CD8-positive, alpha-beta memory T cell (primary cell): ENCODE results near the gene SF3B4. TPM values are rescaled to one million over a fixed set of nuclear protein-coding genes. Genes with fewer than 3 reads are reported as not detected.
"Not testable (repeated sequence)": the region's sequence is repeated elsewhere in the genome, so short reads cannot be mapped to it uniquely, and the experiment has no call there.

Experiments used
- CTCF ChIA-PET: fragments of 350-600 bp; sonication (Branson Sonifier 250); formaldehyde crosslinking; loops from one replicate; lab custom pipeline; 2021; ENCODE audit warnings: antibody characterized with exemption; lab: Charles Lee
- POLR2A ChIA-PET: fragments of 350-600 bp; sonication (Branson Sonifier 250); formaldehyde crosslinking; loops from one replicate; lab custom pipeline; 2021; ENCODE audit warnings: antibody characterized with exemption; lab: Charles Lee
- DNase-seq, 5 donors: peaks; one replicate each; pipeline versions ENCODE4 v3.0.0 to v3.0.0-alpha.2; 2020 to 2022; ENCODE audit warnings: mixed read lengths in 1 of 5
- H3K27ac ChIP-seq: one replicate; pipeline ENCODE4 v1.7.0; 2013; ENCODE audit warnings: low read depth, mild to moderate bottlenecking, low read length, moderate library complexity
- H3K27me3 ChIP-seq: 2 replicates; pipeline ENCODE4 v1.7.0; 2013; ENCODE audit warnings: low read length, mild to moderate bottlenecking; ENCODE audit not compliant: insufficient read depth, poor library complexity, severe bottlenecking
- H3K36me3 ChIP-seq: 2 replicates; pipeline ENCODE4 v1.7.0; 2013; ENCODE audit warnings: mild to moderate bottlenecking, low read length, moderate library complexity; ENCODE audit not compliant: insufficient read depth
- H3K4me1 ChIP-seq: 2 replicates; pipeline ENCODE4 v1.7.0; 2013; ENCODE audit warnings: mild to moderate bottlenecking, low read length, moderate library complexity; ENCODE audit not compliant: insufficient read depth
- H3K4me3 ChIP-seq: 2 replicates; pipeline ENCODE4 v1.7.0; 2013; ENCODE audit warnings: mild to moderate bottlenecking, low read length
- H3K9me3 ChIP-seq: 2 replicates; pipeline ENCODE4 v1.7.0; 2013; ENCODE audit warnings: mild to moderate bottlenecking, low read length
- H3K27ac Mint-ChIP-seq, 8 donors: one replicate each; pipeline ENCODE4 v1.8.0; 2020 to 2021; ENCODE audit warnings: mixed read lengths in 8 of 8, mild to moderate bottlenecking in 6 of 8, inconsistent platforms in 3 of 8, moderate library complexity in 3 of 8
- H3K27me3 Mint-ChIP-seq, 2 donors: one replicate each; pipeline ENCODE4 v1.8.0; 2020 to 2021; ENCODE audit warnings: mixed read lengths in 2 of 2, mild to moderate bottlenecking in 1 of 2, moderate library complexity in 1 of 2
- H3K36me3 Mint-ChIP-seq, 3 donors: one replicate each; pipeline ENCODE4 v1.8.0; 2020 to 2021; ENCODE audit warnings: mixed read lengths in 3 of 3, inconsistent platforms in 1 of 3, mild to moderate bottlenecking in 1 of 3
- H3K4me1 Mint-ChIP-seq, 3 donors: one replicate each; pipeline ENCODE4 v1.8.0; 2020 to 2021; ENCODE audit warnings: mixed read lengths in 3 of 3, inconsistent platforms in 1 of 3, mild to moderate bottlenecking in 1 of 3
- H3K4me3 Mint-ChIP-seq, 7 donors: one replicate each; pipeline ENCODE4 v1.8.0; 2020 to 2021; ENCODE audit warnings: mixed read lengths in 7 of 7, mild to moderate bottlenecking in 6 of 7, moderate library complexity in 4 of 7, inconsistent platforms in 2 of 7
- H3K9me3 Mint-ChIP-seq, 5 donors: one replicate each; pipeline ENCODE4 v1.8.0; 2020 to 2022; ENCODE audit warnings: mixed read lengths in 5 of 5, mild to moderate bottlenecking in 3 of 5, moderate library complexity in 2 of 5, inconsistent platforms in 1 of 5
- polyA plus RNA-seq: library from polyadenylated mRNA; unstranded; fragments of 300-500 nt; fragmentation: Illumina TruSeq; gene quantifications from one replicate; pipeline ENCODE4 v1.2.3, GENCODE V29; 2021
- total RNA-seq, 2 experiments: library from RNA; stranded (reverse); gene quantifications; one replicate each; pipeline ENCODE4 v1.2.3, GENCODE V29; 2021

The SF3B4 gene
- total and polyA plus RNA-seq, 3 experiments from 2014 or later: 111 to 124 (median 112) TPM

- Histone ChIP-seq H3K27ac (peak overlapping the region; percentile 94), H3K4me3 (peak overlapping the region; percentile 76), H3K27me3 (no peaks in the 10 kb centered on the region), H3K9me3 (no peaks in the 10 kb centered on the region), H3K36me3 (no peaks in the 10 kb centered on the region), H3K4me1 (peaks cover 26% of the 10 kb centered on the region)
- ChIA-PET CTCF (interaction anchor here (0.9 to 2.2 kb wide), 16 partner anchors 9 to 348 kb away, joined by 3 to 11 read pairs (median 4); partner anchors contain the start of genes BOLA1, SF3B4 and VPS45), POLR2A (interaction anchor here (0.6 to 8.3 kb wide), 19 partner anchors 9 to 692 kb away, joined by 3 to 177 read pairs (median 8); partner anchors contain the start of genes ANP32E, BOLA1, MCL1 and OTUD7B)
- Mint-ChIP-seq H3K9me3 (no peaks in the 10 kb centered on the region), H3K4me3 (no peak overlapping the region), H3K27ac (no peak overlapping the region), H3K36me3 (no peaks in the 10 kb centered on the region), H3K4me1 (peaks cover 3 to 5% (median 4%) of the 10 kb centered on the region in 3 donors), H3K27me3 (no peaks in the 10 kb centered on the region)
- DNase-seq: peak; percentile 57 to 94 (median 90)
Measured at GRCh38 chr1:149887456-149888246, 40.0 kb downstream of the SF3B4 start.

GRCh38 chr1:149887196-149887455 is 40.5 kb downstream of the SF3B4 start:
- DNase-seq, H3K4me3 Mint-ChIP-seq, H3K9me3 Mint-ChIP-seq, H3K27me3 Mint-ChIP-seq, H3K27me3 ChIP-seq, H3K36me3 ChIP-seq, H3K9me3 ChIP-seq, H3K27ac Mint-ChIP-seq, H3K36me3 Mint-ChIP-seq: not testable (repeated sequence)
- Histone ChIP-seq H3K4me3 (peak overlapping the region; percentile 76), H3K27ac (peak overlapping the region; percentile 94), H3K4me1 (peaks cover 29% of the 10 kb centered on the region)
- peaks cover 7 to 10% (median 10%) of the 10 kb centered on the region in 3 donors for H3K4me1 Mint-ChIP-seq
- ChIA-PET POLR2A (interaction anchor here (0.7 to 8.3 kb wide), 19 partner anchors 8 to 692 kb away, joined by 3 to 177 read pairs (median 8); partner anchors contain the start of genes ANP32E, BOLA1, MCL1 and OTUD7B), CTCF (interaction anchor here (1.2 to 2.2 kb wide), 12 partner anchors 10 to 348 kb away, joined by 3 to 11 read pairs (median 6); partner anchors contain the start of genes BOLA1 and SF3B4)

DNA sequence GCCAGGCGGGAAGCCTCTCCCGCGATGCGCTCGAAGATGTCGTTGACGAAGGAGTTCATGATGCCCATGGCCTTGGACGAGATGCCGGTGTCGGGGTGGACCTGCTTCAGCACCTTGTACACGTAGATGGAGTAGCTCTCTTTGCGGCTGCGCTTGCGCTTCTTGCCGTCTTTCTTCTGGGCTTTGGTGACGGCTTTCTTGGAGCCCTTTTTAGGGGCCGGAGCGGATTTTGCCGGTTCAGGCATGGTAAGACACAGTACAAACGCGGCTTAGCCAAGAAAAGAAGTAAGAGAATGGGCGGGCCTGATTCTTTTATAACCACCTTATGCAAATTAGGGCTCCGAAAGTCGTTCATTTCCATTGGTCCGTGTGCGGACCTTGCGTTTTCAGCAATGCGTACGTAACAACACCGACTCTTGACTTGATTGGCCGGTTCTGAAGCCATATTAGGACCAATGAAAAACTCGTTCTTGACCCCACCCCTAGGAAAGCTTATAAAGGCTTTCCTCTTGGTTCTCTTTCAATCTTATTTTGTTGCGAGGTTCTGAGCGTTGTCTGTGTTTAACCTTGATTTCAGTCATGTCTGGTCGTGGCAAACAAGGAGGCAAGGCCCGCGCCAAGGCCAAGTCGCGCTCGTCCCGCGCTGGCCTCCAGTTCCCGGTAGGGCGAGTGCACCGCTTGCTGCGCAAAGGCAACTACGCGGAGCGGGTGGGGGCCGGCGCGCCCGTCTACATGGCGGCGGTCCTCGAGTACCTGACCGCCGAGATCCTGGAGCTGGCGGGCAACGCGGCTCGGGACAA is 41.0 kb downstream of the SF3B4 start:
- H3K27ac ChIP-seq: peak overlapping the region; percentile 94
- H3K36me3 ChIP-seq: no peaks in the 10 kb centered on the region
- no peaks in the 10 kb centered on the region for H3K36me3 Mint-ChIP-seq
- peak overlapping the region; percentile 76 for H3K4me3 ChIP-seq
- POLR2A ChIA-PET: interaction anchor here (0.8 to 8.3 kb wide), 19 partner anchors 8 to 693 kb away, joined by 3 to 177 read pairs (median 9); partner anchors contain the start of genes ANP32E, BOLA1, MCL1 and OTUD7B
- no peaks in the 10 kb centered on the region for H3K27me3 ChIP-seq
- H3K27me3 Mint-ChIP-seq: no peaks in the 10 kb centered on the region
- H3K9me3 Mint-ChIP-seq: no peaks in the 10 kb centered on the region
- H3K27ac Mint-ChIP-seq: no peak overlapping the region
- no peak overlapping the region for H3K4me3 Mint-ChIP-seq
- DNase-seq: peak; percentile 67 to 95 (median 93)
- H3K4me1 Mint-ChIP-seq: peaks cover 8 to 15% (median 12%) of the 10 kb centered on the region in 3 donors
- CTCF ChIA-PET: interaction anchor here (0.9 to 2.2 kb wide), 11 partner anchors 9 to 349 kb away, joined by 3 to 11 read pairs (median 5); partner anchors contain the start of gene BOLA1
- peaks cover 35% of the 10 kb centered on the region for H3K4me1 ChIP-seq
- H3K9me3 ChIP-seq: no peaks in the 10 kb centered on the region

DNA sequence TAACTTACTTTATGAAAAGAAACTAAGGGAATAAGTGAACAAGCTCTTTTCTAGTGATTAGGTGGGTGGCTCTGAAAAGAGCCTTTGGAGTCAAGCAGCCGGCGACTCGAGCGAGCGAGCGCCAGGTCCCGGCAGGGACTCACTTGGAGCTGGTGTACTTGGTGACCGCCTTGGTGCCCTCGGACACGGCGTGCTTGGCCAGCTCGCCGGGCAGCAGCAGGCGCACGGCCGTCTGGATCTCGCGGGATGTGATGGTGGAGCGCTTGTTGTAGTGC is 41.5 kb downstream of the SF3B4 start:
- H3K36me3 ChIP-seq, H3K27ac Mint-ChIP-seq, H3K9me3 ChIP-seq, H3K27me3 Mint-ChIP-seq, H3K27me3 ChIP-seq, H3K9me3 Mint-ChIP-seq, DNase-seq, H3K36me3 Mint-ChIP-seq, H3K4me3 Mint-ChIP-seq: not testable (repeated sequence)
- ChIA-PET POLR2A (interaction anchor here (0.7 to 8.3 kb wide), 11 partner anchors 14 to 478 kb away, joined by 3 to 177 read pairs (median 9); partner anchors contain the start of genes BOLA1, OTUD7B, RPRD2 and SF3B4), CTCF (interaction anchor here (0.9 to 2.2 kb wide), 4 partner anchors 16 to 42 kb away, joined by 4 to 9 read pairs (median 6); no protein-coding TSS in a partner anchor)
- H3K4me3 ChIP-seq: peak overlapping the region; percentile 70
- H3K4me1 Mint-ChIP-seq: peaks cover 9 to 18% (median 12%) of the 10 kb centered on the region in 3 donors
- peaks cover 36% of the 10 kb centered on the region for H3K4me1 ChIP-seq
- peak overlapping the region; percentile 94 for H3K27ac ChIP-seq

DNA sequence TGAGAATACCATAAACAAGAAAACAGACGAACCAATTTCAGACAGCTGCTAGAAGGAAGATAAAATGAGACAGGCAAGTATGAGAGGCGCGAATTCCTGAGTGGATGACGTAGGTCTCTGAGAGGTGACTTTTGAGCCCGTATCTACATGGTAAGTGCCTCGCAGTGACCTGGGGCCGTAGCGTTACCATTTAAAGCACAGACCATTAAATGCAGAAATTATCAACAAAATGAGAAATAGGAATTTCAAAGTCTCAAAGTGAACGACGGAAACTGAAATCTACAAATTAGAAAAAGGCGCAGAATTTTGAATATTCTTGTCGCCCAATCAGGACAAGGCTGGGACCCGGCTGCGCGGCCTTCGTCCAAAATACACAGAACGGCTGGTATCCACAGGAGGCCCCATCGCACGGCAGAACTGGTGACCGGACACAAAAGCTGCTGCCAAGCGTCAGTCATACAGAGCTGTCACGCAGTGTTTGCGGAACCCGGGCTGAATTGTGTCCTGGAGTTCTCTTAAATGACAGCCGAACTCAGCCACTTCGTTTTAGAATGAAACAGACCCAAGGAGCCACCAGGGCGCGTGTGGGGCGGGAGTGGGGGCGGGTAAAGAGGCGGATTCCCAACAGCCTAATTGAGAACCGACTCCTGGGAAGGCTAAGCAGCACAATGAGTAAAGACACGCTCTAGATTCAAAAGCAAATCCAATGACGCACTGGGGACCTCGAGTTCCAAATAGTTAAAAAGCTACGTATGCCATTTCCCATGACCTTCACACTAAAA is 42.1 kb downstream of the SF3B4 start:
- Mint-ChIP-seq H3K27me3 (no peaks in the 10 kb centered on the region), H3K27ac (no peak overlapping the region), H3K4me1 (peaks cover 9 to 21% (median 12%) of the 10 kb centered on the region in 3 donors), H3K9me3 (no peaks in the 10 kb centered on the region), H3K36me3 (no peaks in the 10 kb centered on the region), H3K4me3 (no peak overlapping the region)
- peak; percentile 41 to 78 (median 64) for DNase-seq
- Histone ChIP-seq H3K36me3 (no peaks in the 10 kb centered on the region), H3K4me1 (peaks cover 36% of the 10 kb centered on the region), H3K27me3 (no peaks in the 10 kb centered on the region), H3K9me3 (no peaks in the 10 kb centered on the region), H3K4me3 (peak overlapping the region; percentile 70), H3K27ac (peak overlapping the region; percentile 94)
- ChIA-PET CTCF (interaction anchor here (0.9 to 2.2 kb wide), 5 partner anchors 16 to 42 kb away, joined by 3 to 9 read pairs (median 5); no protein-coding TSS in a partner anchor), POLR2A (interaction anchor here (0.7 to 8.3 kb wide), 8 partner anchors 14 to 479 kb away, joined by 3 to 177 read pairs (median 12); partner anchors contain the start of genes BOLA1, OTUD7B, RPRD2 and SF3B4)

GRCh38 chr1:149884433-149885338 is 42.9 kb downstream of the SF3B4 start:
- H3K9me3 ChIP-seq: no peaks in the 10 kb centered on the region
- peak overlapping the region; percentile 94 for H3K27ac ChIP-seq
- H3K4me3 ChIP-seq: peak overlapping the region; percentile 70
- peaks cover 44% of the 10 kb centered on the region for H3K4me1 ChIP-seq
- peak in 1 of 5 donors; percentile 16 for DNase-seq
- peaks cover 16 to 25% (median 17%) of the 10 kb centered on the region in 3 donors for H3K4me1 Mint-ChIP-seq
- H3K9me3 Mint-ChIP-seq: no peaks in the 10 kb centered on the region
- POLR2A ChIA-PET: interaction anchor here (0.7 to 8.3 kb wide), 2 partner anchors 38 to 43 kb away, joined by 3 to 177 read pairs; partner anchors contain the start of gene SF3B4
- no peaks in the 10 kb centered on the region for H3K36me3 ChIP-seq
- CTCF ChIA-PET: interaction anchor here (0.6 to 2.2 kb wide), 3 partner anchors 22 to 1047 kb away, joined by 3 to 9 read pairs (median 3); no protein-coding TSS in a partner anchor
- no peak overlapping the region for H3K27ac Mint-ChIP-seq
- H3K36me3 Mint-ChIP-seq: no peaks in the 10 kb centered on the region
- no peaks in the 10 kb centered on the region for H3K27me3 ChIP-seq
- H3K4me3 Mint-ChIP-seq: no peak overlapping the region
- no peaks in the 10 kb centered on the region for H3K27me3 Mint-ChIP-seq
